ENCODE data around the gene ENTPD6.
A peak's percentile ranks its signal among the peaks of the same experiment; 100 is the strongest.

ENTPD6 gene

DNA sequence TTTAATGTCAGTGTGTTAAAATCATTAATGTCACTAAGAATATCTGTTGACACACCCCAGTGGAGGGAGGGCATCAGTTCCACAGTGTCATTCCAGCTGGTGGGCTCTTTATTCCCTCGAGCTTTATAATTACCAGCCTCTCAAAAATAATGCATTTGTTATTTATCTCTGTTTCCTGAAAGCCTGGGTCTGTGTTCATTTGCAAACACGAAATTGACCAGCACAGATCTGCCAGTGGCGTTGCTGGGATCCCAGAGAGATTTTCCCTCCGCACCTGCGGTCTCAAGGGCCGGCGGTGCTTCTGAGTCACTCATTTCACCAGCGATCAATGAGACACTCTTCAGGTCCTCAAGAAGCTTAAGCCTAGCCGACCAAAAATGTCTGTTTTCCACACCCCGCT lies 46.7 kb downstream of the ENTPD6 start:
- no peak for DNase-seq (ENCODE audit: low spot score)

DNA sequence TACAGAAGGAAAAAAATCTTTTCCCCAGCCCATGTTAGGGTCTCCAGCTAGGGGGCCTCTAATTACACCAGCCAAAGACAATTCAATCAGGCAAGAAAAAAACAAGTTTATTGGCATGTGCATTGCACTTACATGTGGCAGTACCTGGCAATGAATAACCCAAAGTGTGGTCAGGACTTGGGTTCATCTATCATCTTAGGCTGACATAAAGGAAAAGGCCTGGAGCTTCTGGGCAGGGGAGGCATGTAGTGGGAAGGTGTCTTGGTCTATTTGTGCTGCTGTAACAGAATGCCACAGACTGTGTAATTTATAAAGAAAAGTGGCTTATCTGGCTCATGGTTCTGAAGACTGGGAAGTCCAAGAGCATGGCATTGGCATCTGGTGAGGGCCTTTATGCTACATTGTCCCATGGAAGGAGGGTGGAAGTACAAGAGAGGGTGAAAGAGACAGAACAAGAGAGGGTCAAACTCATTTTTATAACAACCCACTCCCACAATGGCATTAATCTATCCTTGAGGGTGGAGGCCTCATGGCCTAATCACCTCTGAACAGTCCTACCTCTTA lies 48.0 kb downstream of the ENTPD6 start:
- no peak for DNase-seq (ENCODE audit: low spot score)

GRCh38 chr20:25244976-25245375 lies 49.5 kb downstream of the ENTPD6 start:
- no peak for DNase-seq (ENCODE audit: low spot score)

- no peak for DNase-seq (ENCODE audit: low spot score)
Observed at GRCh38 chr20:25245461-25245860, 49.9 kb downstream of the ENTPD6 start.

DNA sequence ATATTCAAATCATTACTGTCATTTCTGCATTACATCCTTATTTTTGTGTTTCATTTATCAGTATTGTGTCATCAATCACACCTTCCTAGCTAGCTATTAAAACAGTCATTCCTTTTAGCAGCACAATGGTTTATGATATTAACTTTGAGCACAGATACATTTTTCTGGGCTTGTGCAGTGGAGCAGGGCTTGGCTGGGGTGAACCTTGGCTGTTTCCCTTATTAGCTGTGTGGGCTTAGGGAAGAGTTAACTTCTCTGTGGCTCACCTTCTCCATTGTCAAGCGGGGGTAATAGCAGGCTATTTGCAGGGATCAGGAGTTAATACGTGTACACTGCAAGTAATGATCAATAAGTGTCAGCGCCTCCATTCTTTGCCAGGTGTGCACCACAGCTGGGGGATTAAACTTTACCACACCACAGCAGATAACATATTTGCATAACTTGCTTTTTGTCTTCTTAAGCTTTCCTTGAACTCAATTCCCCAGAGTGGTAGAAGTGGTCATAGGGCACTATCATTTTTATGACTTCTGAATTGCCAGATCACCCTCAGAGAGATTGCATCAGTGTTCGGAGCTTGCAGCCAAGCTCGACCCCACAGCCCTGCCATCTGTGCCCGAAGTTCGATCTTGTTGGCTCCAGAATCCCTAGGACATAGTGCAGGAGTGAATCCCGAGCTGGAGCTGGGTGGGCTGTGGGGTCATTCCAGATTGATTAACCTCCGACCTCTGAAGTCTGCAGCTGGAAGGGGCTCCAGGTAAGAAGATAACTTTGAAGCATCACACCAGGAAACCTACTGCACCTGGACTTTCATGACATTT lies 50.9 kb downstream of the ENTPD6 start:
- no peak for DNase-seq (ENCODE audit: low spot score)

- DNase-seq (ENCODE audit: low spot score), result peak; percentile 78
Observed at GRCh38 chr20:25247000-25247517, 51.5 kb downstream of the ENTPD6 start.

GRCh38 chr20:25247518-25247955 lies 52.0 kb downstream of the ENTPD6 start:
- no peak for DNase-seq (ENCODE audit: low spot score)

- DNase-seq (ENCODE audit: low spot score), result peak; percentile 73
Observed at GRCh38 chr20:25247956-25248785, 52.7 kb downstream of the ENTPD6 start, which contains the start of gene PYGB. PYGB (plus strand) TSS chr20:25248085; CDS start chr20:25248179, 94 bp downstream.

GRCh38 chr20:25248786-25249172 lies 53.3 kb downstream of the ENTPD6 start:
- DNase-seq (ENCODE audit: low spot score), result peak; percentile 57

- peak; percentile 92 for DNase-seq (ENCODE audit: low spot score)
Observed at GRCh38 chr20:25249198-25249931, 53.9 kb downstream of the ENTPD6 start.

GRCh38 chr20:25250508-25250907 lies 55.0 kb downstream of the ENTPD6 start:
- peak; percentile 58 for DNase-seq (ENCODE audit: low spot score)

DNA sequence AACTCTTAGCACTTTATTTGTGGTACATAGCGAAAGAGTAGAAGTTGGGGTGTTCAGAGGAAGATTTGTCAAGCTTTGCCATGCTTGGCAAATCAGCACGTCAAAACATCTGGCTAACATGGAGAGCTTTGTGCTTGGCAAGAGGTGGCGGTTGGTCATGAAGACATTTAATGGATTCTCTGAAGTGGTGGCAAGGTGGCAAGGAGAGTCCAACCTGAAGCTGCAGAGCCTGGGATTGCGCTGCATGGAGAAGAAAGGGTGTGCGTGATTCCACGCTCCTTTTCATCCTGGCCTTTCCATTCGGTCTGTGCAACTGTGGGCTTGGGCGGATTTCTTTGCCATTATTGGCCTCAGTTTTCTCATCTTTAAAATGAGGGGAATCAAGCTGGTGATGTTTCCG lies 55.5 kb downstream of the ENTPD6 start:
- no peak for DNase-seq (ENCODE audit: low spot score)

- no peak for DNase-seq (ENCODE audit: low spot score)
Observed at GRCh38 chr20:25251558-25251957, 56.0 kb downstream of the ENTPD6 start.

DNA sequence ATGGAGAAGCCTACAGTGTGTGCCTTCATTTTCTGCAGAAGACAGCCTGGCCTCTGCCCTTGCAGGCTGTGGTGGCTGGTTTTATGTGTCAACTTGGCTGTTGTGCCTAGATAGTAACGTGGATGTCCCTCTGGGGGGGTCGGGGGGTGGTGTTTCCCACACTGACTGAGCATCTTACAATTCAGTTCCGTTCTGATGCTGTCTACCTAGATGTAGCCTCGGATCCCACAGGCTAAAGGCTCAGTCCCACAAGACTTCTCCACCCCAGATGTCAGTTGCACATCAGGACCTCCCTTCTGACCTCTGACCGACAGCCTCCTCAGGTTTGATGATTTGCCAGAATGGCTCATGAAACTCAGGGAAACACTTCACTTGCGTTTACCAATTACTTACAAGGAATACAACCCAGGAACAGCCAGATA lies 56.7 kb downstream of the ENTPD6 start:
- no peak for DNase-seq (ENCODE audit: low spot score)

- no peak for DNase-seq (ENCODE audit: low spot score)
Observed at GRCh38 chr20:25252686-25253421, 57.3 kb downstream of the ENTPD6 start.

DNA sequence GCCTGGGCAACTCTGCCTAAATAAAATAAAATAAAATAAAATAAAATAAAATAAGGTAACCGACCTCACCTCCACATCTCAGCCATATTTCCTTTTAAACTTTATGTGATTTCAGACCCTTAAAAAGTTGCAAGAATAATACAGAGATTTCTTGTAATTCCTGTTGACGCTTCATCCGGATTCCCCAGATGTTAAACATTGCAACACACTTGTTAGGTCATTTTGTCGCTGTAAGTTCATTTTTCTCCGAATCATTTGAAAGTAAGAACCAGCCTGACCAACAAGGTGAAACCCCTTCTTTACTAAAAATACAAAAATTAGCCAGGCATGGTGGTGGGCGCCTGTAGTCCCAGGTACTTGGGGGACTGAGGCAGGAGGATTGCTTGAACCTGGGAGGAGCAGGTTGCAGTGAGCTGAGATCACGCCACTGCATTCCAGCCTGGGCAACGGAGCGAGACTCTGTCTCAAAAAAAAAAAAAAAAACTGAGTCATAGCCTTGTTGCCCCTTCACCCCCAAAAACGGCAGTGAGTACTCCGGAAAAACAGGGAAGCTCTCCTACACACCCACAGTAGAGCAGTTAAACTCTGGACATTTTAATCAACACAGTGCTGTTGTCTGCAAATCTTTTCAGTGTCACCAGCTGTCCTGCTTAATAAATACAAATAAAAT lies 58.2 kb downstream of the ENTPD6 start:
- no peak for DNase-seq (ENCODE audit: low spot score)

GRCh38 chr20:25254571-25254970 lies 59.1 kb downstream of the ENTPD6 start:
- DNase-seq (ENCODE audit: low spot score), result no peak

GRCh38 chr20:25254986-25255680 lies 59.6 kb downstream of the ENTPD6 start:
- DNase-seq (ENCODE audit: low spot score), result no peak

- no peak for DNase-seq (ENCODE audit: low spot score)
Observed at GRCh38 chr20:25256226-25256859, 60.8 kb downstream of the ENTPD6 start.
